ENCODE results near the gene GAL3ST1. TPM values are rescaled to one million over a fixed set of nuclear protein-coding genes. Genes with fewer than 3 reads are reported as not detected.

Gene GAL3ST1
- total and polyA plus RNA-seq, 2 donors (not counting 1 experiment from before 2014, with no cell fraction given): 0.06 to 0.17 TPM

- Histone ChIP-seq H3K79me2 (ENCODE audit: control insufficient read depth, insufficient read depth, low read length) (no peaks in the 10 kb centered on the region), H3K4me2 (ENCODE audit: extremely low read depth, insufficient read depth, low read length) (no peak overlapping the region), H3K27ac (ENCODE audit: insufficient read depth, low read length) (no peak overlapping the region), H3K36me3 (ENCODE audit: control insufficient read depth, insufficient read depth, low read length) (no peaks in the 10 kb centered on the region), H3K9ac (ENCODE audit: insufficient read depth, low read length) (no peak overlapping the region), H3K27me3 (ENCODE audit: control insufficient read depth, insufficient read depth, low read length) (no peaks in the 10 kb centered on the region), H2AFZ (ENCODE audit: low read length) (no peak overlapping the region), H3K9me3 (ENCODE audit: control insufficient read depth, insufficient read depth, low read depth, low read length) (no peaks in the 10 kb centered on the region), H3K4me3 (replicated peaks in 1 of 4; ENCODE audit: control extremely low read depth in 1 of 4, insufficient read depth in 1 of 4, low read depth in 3 of 4, low read length in 4 of 4) (no peak overlapping the region), H4K20me1 (ENCODE audit: control insufficient read depth, extremely low read depth, insufficient read depth, low read length) (no peaks in the 10 kb centered on the region), H3K4me1 (ENCODE audit: control insufficient read depth, extremely low read depth, insufficient read depth, low read length) (peaks cover 3% of the 10 kb centered on the region)
- TF ChIP-seq CTCF (conservative IDR thresholded peaks at IDR 0.05 in 1 of 2, IDR thresholded peaks at IDR 0.05 in 1 of 2; ENCODE audit: low read depth in 1 of 2, low read length in 2 of 2) (no peak), EZH2 (IDR thresholded peaks at IDR 0.05; ENCODE audit: low read length, missing control alignments) (no peak)
- no peak for DNase-seq (ENCODE audit: low read depth in 2 of 2)
These were observed 26.5 kb upstream of the GAL3ST1 start for GRCh38 chr22:30600921-30601320.

- no peaks in the 10 kb centered on the region for H3K27me3 ChIP-seq (ENCODE audit: control insufficient read depth, insufficient read depth, low read length)
- H3K9ac ChIP-seq (ENCODE audit: insufficient read depth, low read length): no peak overlapping the region
- H3K36me3 ChIP-seq (ENCODE audit: control insufficient read depth, insufficient read depth, low read length): no peaks in the 10 kb centered on the region
- H3K9me3 ChIP-seq (ENCODE audit: control insufficient read depth, insufficient read depth, low read depth, low read length): no peaks in the 10 kb centered on the region
- no peak overlapping the region for H2AFZ ChIP-seq (ENCODE audit: low read length)
- H3K4me3 ChIP-seq (replicated peaks in 1 of 4; ENCODE audit: control extremely low read depth in 1 of 4, insufficient read depth in 1 of 4, low read depth in 3 of 4, low read length in 4 of 4): no peak overlapping the region
- H3K4me2 ChIP-seq (ENCODE audit: extremely low read depth, insufficient read depth, low read length): no peak overlapping the region
- H4K20me1 ChIP-seq (ENCODE audit: control insufficient read depth, extremely low read depth, insufficient read depth, low read length): no peaks in the 10 kb centered on the region
- TF ChIP-seq CTCF (conservative IDR thresholded peaks at IDR 0.05 in 1 of 2, IDR thresholded peaks at IDR 0.05 in 1 of 2; ENCODE audit: low read depth in 1 of 2, low read length in 2 of 2) (no peak), EZH2 (IDR thresholded peaks at IDR 0.05; ENCODE audit: low read length, missing control alignments) (no peak)
- H3K27ac ChIP-seq (ENCODE audit: insufficient read depth, low read length): no peak overlapping the region
- H3K4me1 ChIP-seq (ENCODE audit: control insufficient read depth, extremely low read depth, insufficient read depth, low read length): no peaks in the 10 kb centered on the region
- peak in 1 of 2 donors; percentile 13 for DNase-seq (ENCODE audit: low read depth in 2 of 2)
- H3K79me2 ChIP-seq (ENCODE audit: control insufficient read depth, insufficient read depth, low read length): no peaks in the 10 kb centered on the region
These were observed 24.5 kb upstream of the GAL3ST1 start for GRCh38 chr22:30598986-30599385.

- no peak overlapping the region for H3K4me3 ChIP-seq (replicated peaks in 1 of 4; ENCODE audit: control extremely low read depth in 1 of 4, insufficient read depth in 1 of 4, low read depth in 3 of 4, low read length in 4 of 4)
- no peak overlapping the region for H2AFZ ChIP-seq (ENCODE audit: low read length)
- peaks cover 5% of the 10 kb centered on the region for H3K27me3 ChIP-seq (ENCODE audit: control insufficient read depth, insufficient read depth, low read length)
- no peak for DNase-seq (ENCODE audit: low read depth in 2 of 2)
- H4K20me1 ChIP-seq (ENCODE audit: control insufficient read depth, extremely low read depth, insufficient read depth, low read length): no peaks in the 10 kb centered on the region
- no peaks in the 10 kb centered on the region for H3K36me3 ChIP-seq (ENCODE audit: control insufficient read depth, insufficient read depth, low read length)
- H3K9me3 ChIP-seq (ENCODE audit: control insufficient read depth, insufficient read depth, low read depth, low read length): no peaks in the 10 kb centered on the region
- no peaks in the 10 kb centered on the region for H3K4me1 ChIP-seq (ENCODE audit: control insufficient read depth, extremely low read depth, insufficient read depth, low read length)
- H3K4me2 ChIP-seq (ENCODE audit: extremely low read depth, insufficient read depth, low read length): no peak overlapping the region
- no peaks in the 10 kb centered on the region for H3K79me2 ChIP-seq (ENCODE audit: control insufficient read depth, insufficient read depth, low read length)
- TF ChIP-seq CTCF (conservative IDR thresholded peaks at IDR 0.05 in 1 of 2, IDR thresholded peaks at IDR 0.05 in 1 of 2; ENCODE audit: low read depth in 1 of 2, low read length in 2 of 2) (no peak), EZH2 (IDR thresholded peaks at IDR 0.05; ENCODE audit: low read length, missing control alignments) (no peak)
- H3K9ac ChIP-seq (ENCODE audit: insufficient read depth, low read length): no peak overlapping the region
- no peak overlapping the region for H3K27ac ChIP-seq (ENCODE audit: insufficient read depth, low read length)
These were observed 22.4 kb upstream of the GAL3ST1 start for GRCh38 chr22:30596886-30597285.
